Measurements from ENCODE around the gene NUPR1. TPM values are rescaled to one million over a fixed set of nuclear protein-coding genes. Genes with fewer than 3 reads are reported as not detected.
"Not testable (repeated sequence)": the region's sequence is repeated elsewhere in the genome, so short reads cannot be mapped to it uniquely, and the experiment has no call there.

The NUPR1 gene
- polyA plus RNA-seq, 3 donors: 6.4 to 10.6 (median 7.8) TPM

- DNase-seq: no peak
Measured at GRCh38 chr16:28531777-28532744, 6.7 kb downstream of the NUPR1 start.

DNA sequence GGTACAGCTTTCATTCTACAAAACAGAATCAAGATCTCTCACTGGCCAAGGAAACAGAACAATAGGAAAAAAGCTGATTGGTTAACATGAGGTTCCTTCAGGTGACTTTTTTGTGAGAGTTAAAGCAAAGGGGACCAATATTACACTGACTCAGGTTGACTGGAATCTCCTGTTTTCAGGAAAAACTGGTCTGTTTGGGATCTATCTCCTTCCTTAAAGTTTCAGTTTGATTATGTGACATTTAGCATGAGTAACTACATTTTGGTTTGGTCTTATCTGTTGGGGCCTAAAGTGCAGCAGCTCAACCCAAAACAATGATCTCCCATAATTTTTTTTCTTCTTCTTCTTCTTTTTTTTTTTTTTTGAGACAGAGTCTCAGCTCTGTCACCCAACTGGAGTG, 9.7 kb downstream of the NUPR1 start:
- DNase-seq: no peak

GRCh38 chr16:28528463-28528867, 10.3 kb downstream of the NUPR1 start:
- DNase-seq: no peak

- no peak for DNase-seq
Measured at GRCh38 chr16:28527985-28528384, 10.8 kb downstream of the NUPR1 start.

- DNase-seq: not testable (repeated sequence)
Measured at GRCh38 chr16:28527100-28527785, 11.5 kb downstream of the NUPR1 start.

GRCh38 chr16:28526201-28527099, 12.3 kb downstream of the NUPR1 start:
- DNase-seq: no peak

- no peak for DNase-seq
Measured at GRCh38 chr16:28524681-28525171, 14.0 kb downstream of the NUPR1 start.

- DNase-seq: no peak
Measured at GRCh38 chr16:28522792-28523191, 16.0 kb downstream of the NUPR1 start.

DNA sequence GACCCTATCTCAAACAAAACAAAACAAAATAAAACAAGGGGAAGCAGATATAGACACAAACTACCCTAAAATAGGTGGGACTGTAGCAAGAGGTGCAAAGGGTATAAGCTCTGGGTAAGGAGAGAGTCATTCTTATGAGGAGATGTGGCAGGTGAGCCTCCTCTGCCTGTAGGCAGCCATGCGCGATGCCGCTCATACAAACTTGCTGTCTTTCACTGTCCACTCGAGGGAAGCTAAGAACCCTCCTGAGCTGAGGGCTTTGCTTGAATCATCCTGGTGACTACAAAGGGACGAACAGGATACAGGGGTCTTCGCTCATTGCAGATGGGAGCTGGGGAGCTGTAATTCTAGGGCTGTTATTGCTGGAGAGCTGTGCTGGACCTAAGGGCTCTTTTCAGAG, 17.3 kb downstream of the NUPR1 start:
- no peak for DNase-seq

- no peak for DNase-seq
Measured at GRCh38 chr16:28520672-28521071, 18.1 kb downstream of the NUPR1 start.

DNA sequence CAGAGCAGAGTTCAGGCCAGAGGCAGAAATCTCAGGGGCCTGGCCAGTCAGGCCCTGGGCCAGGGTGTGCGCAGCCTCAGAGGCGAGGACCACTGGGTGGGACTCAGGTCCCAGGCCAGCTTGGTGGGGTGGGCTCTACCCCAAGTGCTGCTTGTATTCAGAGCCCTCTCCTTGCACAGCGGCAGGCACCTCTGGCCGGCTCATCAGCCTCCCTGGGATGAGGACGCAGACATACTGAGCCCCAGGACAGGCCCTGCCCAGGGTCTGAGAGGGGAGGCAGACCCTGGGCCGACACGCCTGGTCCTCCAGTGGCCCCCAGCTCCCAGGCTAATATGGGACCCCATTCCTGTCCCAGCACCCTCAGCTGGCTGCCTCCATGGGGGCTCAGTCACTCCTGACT, 24.5 kb downstream of the NUPR1 start:
- DNase-seq: no peak

DNA sequence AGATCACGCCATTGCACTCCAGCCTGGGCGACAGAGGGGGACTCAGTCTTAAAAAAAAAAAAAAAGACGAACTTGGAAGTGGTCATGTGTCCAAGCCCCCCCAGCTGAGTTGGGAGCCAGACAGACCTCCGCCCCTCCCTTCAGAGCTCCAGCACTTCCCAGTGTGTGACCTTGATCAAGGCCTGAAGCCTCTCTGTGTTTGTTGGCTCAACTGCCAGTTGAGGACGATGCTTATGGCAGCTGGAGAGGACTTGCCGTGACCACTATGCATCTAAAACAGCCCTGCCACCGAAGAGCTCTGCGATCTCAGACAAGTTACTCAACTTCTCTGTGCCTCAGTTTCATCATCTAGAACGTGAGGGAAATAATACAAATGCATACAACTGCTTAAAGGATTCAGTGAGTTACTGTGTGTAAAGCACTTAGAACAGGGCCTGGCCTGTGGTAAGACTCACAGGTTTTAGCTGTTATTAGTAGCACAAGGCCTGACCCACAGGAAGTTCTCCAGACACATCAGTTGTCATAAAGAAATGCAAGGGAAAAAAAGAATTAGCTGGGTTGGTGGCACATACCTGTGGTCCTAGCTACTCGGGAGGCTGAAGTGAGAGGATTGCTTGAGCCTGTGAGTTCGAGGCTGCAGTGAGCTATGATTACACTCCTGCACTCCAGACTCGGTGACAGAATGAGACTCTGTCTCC, 25.1 kb downstream of the NUPR1 start:
- no peak for DNase-seq

DNA sequence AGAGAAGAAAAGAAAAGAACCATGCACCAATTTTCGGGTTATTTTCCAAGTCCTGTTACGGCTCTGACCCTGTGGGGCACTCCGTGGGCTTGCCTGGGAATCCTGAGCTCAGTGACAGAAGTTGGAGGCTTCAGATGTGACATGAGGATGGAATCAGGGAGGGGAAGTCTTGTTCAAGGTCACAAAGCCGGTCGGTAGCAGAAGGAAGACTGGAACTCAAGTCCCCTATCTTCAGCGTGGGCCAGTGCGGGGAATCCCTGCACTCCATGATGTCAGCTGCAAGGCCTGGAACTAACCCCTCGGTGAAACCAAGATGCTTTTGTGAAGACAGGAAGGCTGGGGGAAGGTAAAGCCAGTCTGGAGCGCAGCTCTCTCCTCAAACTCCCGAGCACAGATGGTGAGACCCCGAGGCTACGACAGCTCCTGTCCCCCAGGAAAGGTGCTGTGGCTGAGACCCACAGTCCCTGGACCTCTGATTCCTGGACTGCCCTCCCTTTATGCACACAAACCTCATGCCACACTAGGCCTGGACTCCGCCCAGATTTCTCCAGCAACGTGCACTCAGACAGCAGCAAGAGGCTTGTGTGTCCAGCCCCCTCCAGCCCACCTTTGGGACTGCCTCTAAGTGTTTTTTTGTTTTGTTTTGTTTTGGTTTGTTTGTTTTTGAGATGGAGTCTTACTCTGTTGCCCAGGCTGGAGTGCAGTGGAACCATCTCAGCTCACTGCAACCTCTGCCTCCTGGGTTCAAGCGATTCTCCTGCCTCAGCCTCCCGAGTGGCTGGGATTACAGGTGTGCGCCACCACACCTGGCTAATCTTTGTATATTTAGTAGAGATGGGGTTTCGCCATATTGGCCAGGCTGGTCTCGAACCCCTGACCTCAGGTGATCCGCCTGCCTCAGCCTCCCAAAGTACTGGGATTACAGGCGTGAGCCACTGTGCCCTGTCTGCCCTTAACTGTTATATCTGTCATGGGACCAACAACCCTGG, 26.7 kb downstream of the NUPR1 start:
- no peak for DNase-seq

DNA sequence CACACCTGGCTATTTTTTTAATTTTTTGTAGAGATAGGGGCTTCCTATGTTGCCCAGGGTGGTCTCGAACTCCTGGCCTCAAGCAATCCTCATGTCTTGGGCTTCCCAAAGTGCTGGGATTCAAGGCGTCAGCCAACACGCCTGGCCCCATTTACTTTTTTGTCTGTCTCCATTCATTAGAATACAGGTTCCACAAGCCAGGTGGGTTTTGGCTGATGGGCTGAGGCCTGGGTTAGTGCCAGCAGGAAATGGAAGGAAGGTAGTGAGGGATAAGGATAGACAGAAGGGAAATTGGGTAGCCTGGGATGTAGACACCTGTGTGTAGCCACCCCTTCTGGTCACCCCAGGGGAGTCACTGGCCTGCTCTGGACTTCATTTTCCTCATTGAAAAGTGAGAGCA, 27.7 kb downstream of the NUPR1 start:
- no peak for DNase-seq

- DNase-seq: no peak
Measured at GRCh38 chr16:28505489-28506137, 33.2 kb downstream of the NUPR1 start.

DNA sequence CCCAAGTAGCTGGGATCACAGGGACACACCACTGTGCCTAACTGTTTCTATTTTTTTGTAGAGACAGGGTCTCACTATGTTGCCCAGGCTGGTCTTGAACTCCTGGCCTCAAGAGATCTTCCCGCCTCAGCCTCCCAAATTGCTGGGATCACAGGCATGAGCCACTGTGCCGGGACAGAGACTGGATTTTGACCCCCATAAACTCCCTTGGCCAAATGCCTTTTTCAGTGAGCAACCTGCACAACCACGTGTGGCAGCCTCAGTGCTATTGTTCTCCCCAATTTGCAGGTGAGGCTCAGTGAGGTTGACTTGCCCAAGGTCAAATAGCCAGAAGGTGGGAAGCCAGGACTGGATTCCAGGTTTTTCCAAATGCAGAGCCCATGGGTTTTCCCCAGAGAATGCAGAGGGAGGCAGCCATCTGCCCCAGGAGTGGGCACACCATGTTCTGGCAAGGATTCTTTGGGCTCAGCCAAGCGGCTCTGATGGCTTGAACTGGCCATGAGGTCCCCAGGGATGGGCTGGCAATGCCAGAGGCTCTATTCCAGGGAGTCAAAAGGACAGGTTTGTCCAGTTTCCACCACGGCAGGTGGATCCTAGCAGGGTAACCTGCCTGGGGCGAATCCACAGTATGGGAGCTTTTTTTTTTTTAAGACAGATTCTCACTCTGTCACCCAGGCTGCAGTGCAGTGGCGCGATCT, 33.9 kb downstream of the NUPR1 start:
- DNase-seq: peak; percentile 16

DNA sequence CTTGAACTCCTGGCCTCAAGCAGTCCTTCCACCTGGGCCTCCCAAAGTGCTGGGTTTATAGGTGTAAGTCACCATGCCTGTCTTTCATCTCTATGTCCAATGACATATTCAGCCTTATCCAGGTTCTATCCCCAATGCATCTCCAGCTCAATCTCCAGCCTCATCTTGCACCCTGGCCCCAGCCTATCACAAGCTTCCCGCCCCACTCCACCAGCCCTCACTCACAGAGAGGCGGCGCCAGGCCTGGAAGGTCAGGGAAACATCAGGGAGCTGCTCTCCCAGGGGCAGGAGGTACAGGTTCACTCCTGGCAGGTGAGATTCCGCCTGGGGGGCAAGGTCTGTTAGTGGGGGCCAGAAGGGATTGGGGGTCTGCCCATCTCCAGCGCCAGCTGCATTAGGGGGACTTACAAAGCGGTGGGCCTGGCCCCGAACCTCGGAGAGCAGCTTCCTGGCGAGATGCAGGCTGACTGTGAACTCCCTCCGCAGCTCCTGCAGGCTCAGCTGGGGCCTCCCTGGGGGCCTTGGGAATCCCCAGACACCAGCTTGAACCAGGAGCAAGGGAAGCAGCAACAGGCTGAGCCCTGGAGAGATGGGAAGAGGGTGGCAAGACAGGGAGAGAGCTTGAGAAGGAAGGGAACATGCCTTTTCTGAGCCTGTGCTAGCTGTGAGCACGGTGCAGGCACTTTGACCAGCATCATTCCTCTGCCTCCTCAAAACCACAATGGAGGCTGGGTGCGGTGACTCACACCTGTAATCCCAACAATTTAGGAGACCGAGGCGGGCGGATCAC, 35.1 kb downstream of the NUPR1 start:
- no peak for DNase-seq

DNA sequence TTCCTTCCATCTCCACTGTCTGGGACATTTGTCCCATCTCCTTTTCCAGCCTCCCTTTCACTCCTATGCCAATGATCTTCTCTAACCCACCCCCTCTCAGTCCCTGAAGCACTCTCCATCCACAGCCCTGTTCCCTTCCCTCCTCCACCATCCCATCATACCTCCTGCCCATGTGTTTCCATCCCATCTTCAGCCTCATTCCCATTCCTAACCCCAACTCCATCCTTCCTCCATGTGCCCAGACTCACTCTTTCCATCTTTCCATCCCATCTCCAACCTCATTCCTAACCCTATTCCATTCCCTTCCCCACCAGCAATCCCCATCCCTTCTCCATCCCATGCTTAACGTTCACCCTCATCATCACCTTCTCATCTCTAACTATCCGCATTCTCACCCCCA, 36.5 kb downstream of the NUPR1 start:
- no peak for DNase-seq
